NCI-H1105 treated with DMSO at 0.1 percent for 48 hours (cell line): ENCODE data around the gene CLEC4C.
A peak's percentile ranks its signal among the peaks of the same experiment; 100 is the strongest.

Experiments
- DNase-seq: peaks from one replicate; lab custom pipeline; 2025; lab: John Stamatoyannopoulos, UW

The CLEC4C gene

DNA sequence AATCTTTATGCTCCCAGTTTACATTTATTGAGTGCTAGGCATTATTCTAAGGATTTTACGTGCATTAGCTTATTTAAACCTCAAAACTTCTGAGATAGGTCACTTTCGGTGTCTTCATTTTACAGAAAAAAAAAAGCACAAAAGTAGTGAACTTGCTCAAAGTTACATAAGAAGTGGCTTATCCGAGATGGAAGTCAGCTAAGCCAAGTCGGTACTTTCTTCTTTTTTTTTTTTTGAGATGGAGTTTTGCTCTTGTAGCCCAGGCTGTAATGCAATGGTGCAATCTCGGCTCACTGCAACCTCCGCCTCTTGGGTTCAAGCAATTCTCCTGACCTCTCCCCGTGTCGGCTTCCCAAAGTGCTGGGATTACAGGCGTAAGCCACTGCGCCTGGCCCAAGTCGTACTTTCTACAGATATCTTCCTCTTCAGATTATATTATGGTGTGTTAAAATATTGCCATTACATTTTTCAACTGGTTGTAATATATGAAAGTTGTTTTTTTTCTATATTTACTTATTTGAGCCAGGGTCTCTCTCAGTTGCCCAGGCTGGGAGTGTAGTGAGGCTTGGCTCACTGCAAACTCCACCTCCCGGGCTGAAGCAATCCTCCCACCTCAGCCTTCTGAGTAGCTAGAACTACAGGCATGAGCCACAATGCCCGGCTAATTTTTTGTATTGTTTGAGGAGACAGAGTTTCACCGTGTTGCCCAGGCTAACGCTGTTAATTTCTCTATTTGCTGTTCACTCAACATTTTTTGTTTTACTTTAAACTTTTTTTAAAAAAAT, 27.0 kb downstream of the CLEC4C start:
- no peak for DNase-seq

DNA sequence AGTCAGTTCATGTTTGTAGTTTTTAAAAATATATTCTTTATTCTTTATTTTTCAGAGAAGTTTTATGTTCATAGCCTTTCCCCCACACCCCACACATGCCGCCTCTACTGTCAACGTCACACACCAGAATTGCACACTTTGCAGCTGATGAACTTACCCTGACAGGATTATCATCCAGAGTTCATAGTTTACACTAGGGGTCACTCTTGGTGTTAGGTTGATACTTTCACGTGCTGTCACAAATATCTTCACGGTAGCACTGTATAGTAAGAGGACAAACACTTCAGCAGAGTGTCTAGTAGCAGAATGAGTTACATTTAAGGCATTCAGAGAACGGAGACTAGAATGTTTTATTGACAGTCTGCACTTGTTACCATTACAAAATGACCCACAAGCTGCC, 30.8 kb downstream of the CLEC4C start:
- DNase-seq = peak; percentile 16

DNA sequence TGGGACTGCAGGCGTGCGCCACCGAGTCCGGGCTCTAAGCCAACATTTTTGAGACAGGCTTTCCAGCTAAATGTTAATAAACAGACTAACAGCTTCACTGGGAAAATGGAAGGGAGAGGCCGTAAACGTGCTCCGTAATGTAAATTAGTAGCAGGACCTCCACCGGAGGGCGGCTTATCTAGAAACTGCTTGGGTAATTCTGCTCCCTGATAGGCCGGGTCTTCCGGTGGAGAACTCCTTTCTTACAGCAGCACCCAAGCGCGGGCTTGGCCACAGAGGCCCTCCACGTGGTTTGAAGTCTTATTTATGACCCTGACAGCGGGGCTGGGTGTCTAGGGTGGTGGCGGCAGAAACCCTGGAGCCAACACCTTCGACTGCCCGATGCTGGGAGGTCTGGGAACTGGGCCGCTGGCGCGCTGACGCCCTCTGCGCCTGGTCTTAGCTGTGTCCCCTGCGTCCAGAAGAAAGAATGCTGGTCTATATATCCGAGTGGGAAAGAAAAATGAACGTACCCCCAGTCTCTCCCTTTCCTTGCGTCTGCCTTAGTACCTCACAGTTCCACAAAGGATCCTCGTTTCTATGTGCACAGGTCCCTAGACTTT, 34.2 kb downstream of the CLEC4C start:
- DNase-seq = no peak

DNA sequence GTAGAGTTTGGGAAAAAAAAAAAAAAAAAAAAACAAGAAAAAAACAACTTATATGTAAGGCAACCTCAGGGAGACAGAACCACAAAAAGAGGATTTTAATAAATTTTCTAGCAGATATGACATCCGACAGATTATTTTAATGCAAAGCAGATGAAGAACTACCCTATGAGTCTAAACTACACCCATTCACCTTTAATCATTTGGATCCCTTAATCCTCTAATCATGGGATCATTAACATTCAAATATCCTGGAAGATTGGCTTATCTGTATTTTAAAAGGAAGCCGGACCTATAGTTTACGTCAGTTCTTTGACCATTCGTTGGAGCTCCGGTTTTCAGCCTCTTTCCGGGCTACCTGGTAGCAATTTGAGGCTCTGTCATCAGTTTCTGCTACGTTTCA, 36.0 kb downstream of the CLEC4C start, which contains the start of gene DPPA3:
TSS of gene DPPA3 (plus strand) at position 301 of the 400 bp plus-strand sequence. CDS start 138 bp downstream, outside the sequence.
- no peak for DNase-seq

DNA sequence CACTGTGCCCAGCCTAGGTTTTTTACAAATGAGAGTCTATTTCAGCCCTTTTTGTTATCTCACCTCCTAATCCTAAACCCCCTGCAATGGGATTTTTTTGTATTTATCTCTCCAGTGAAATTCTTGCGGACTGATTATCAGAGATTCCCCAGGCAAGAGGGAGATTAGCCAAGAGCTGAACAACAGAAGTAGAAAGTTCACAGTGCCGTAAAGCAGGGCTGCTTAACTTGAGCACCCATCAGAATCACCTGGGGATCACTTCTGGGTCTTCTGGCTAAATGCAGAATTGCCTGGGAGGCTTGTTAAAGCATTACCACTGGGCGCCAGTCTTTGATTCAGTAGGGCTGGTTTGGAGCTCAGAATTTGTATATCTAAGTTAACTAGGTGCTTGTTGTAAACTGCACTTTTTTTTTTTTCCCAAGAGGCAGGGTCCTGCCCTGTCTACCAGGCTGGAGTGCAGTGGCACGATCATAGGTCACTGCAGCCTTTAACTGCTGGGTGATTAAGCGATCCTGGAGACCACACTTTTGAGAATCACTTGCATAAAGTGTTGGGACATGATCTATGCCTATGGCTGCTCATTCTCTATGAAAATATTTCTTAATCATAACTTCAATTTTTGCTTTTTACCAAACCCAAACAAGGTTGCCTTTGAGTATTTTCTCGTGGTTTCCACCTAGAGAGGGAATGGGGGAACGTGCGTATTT, 37.1 kb downstream of the CLEC4C start:
- no peak for DNase-seq

DNA sequence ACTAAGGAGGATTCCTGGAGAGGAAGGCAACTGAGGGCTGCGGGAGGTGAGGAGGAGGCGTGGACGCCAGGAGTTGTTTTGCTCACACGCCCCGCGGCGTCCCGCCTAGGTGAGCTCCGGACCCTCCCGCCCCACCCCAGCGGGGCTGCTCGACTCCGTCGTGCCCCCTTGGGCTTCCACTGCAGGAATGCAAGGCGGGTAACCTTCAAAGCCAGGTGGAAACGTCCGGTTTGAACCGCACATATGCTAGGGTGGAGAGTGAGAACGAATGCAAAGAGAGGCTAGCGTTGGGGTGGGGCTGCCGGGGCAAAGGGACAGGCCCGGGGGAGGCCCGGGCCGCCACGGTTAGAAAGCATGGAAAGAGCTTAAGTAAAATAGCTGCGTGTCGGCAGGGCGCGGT, 41.3 kb downstream of the CLEC4C start:
- DNase-seq = no peak

- DNase-seq = peak; percentile 16
Observed at GRCh38 chr12:7695566-7696197, 51.5 kb downstream of the CLEC4C start, which contains the start of gene GDF3. TSS of gene GDF3 (minus strand) at chr12:7695775. CDS start at chr12:7695728, 47 bp downstream.

- DNase-seq = no peak
Observed at GRCh38 chr12:7695237-7695560, 52.0 kb downstream of the CLEC4C start.

- no peak for DNase-seq
Observed at GRCh38 chr12:7694556-7695236, 52.5 kb downstream of the CLEC4C start.

GRCh38 chr12:7693793-7694192, 53.4 kb downstream of the CLEC4C start:
- no peak for DNase-seq

DNA sequence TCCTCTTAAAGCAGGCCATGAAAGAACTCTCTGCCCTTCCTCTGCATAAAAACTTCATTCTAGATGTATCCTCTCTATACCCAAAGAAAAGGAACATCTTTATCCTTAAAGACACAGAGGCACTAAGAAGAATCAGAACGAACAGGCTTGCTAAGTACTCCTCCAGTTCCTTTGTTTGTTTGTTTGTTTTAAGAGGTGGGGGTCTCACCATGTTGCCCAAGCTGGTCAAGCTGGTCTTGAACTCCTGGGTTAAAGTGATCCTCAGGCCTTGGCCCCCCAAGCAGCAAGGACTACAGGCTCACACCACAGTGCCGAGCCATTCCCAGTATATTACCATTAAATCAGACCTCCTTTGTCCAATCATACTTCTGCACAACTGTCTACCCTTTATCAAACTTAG, 65.6 kb downstream of the CLEC4C start:
- no peak for DNase-seq
